ENCODE measurements around the gene AKAP9. TPM values are rescaled to one million over a fixed set of nuclear protein-coding genes. Genes with fewer than 3 reads are reported as not detected.

Gene AKAP9
- polyA plus RNA-seq, 1 experiment: 24.3 TPM

- no peak overlapping the region for H3K4me3 ChIP-seq (ENCODE audit: low read depth, low read length)
- ChIA-PET CTCF (interaction anchor here (0.5 kb wide), 1 partner anchor 13 kb away, joined by 6 read pairs; no protein-coding TSS in a partner anchor), POLR2A (interaction anchor here (0.6 kb wide), 1 partner anchor 19 kb away, joined by 3 read pairs; no protein-coding TSS in a partner anchor)
- H3K27me3 ChIP-seq (ENCODE audit: control insufficient read depth, insufficient read depth, low read length): no peaks in the 10 kb centered on the region
- no peaks in the 10 kb centered on the region for H3K9me3 ChIP-seq (ENCODE audit: control insufficient read depth, insufficient read depth, low read length)
- TF ChIP-seq, protein P1, sequence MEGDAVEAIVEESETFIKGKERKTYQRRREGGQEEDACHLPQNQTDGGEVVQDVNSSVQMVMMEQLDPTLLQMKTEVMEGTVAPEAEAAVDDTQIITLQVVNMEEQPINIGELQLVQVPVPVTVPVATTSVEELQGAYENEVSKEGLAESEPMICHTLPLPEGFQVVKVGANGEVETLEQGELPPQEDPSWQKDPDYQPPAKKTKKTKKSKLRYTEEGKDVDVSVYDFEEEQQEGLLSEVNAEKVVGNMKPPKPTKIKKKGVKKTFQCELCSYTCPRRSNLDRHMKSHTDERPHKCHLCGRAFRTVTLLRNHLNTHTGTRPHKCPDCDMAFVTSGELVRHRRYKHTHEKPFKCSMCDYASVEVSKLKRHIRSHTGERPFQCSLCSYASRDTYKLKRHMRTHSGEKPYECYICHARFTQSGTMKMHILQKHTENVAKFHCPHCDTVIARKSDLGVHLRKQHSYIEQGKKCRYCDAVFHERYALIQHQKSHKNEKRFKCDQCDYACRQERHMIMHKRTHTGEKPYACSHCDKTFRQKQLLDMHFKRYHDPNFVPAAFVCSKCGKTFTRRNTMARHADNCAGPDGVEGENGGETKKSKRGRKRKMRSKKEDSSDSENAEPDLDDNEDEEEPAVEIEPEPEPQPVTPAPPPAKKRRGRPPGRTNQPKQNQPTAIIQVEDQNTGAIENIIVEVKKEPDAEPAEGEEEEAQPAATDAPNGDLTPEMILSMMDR (IDR thresholded peaks at IDR 0.05; ENCODE audit: low read depth, low read length): no peak
- DNase-seq (ENCODE audit: low read depth, low spot score): no peak
- H3K27ac ChIP-seq (ENCODE audit: low read depth, low read length): no peak overlapping the region
Measured at GRCh38 chr7:91988213-91988612, 47.6 kb downstream of the AKAP9 start.

DNA sequence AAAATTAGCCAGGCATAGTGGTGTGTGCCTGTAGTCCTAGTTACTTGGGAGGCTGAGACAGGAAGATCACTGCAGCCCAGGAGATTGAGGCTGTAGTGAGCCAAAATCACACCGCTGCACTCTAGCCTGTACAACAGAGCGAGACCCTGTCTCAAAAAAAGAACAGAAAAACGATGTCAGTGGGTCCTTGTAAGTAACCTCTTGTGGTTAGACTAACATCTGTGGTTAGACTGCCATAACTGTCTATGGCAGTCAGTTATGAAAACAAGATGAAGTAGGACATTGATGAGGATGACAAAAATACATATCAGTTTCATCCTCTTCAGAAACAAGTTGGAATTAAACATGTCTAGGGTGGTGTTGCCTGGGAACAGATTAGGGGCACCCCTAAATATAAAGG, 53.3 kb downstream of the AKAP9 start:
- H3K27me3 ChIP-seq (ENCODE audit: control insufficient read depth, insufficient read depth, low read length): no peaks in the 10 kb centered on the region
- no peak overlapping the region for H3K27ac ChIP-seq (ENCODE audit: low read depth, low read length)
- no peaks in the 10 kb centered on the region for H3K9me3 ChIP-seq (ENCODE audit: control insufficient read depth, insufficient read depth, low read length)
- ChIA-PET POLR2A (no interaction called here), CTCF (no interaction called here)
- TF ChIP-seq, protein P1 (IDR thresholded peaks at IDR 0.05; ENCODE audit: low read depth, low read length): no peak
- DNase-seq (ENCODE audit: low read depth, low spot score): no peak
- H3K4me3 ChIP-seq (ENCODE audit: low read depth, low read length): no peak overlapping the region

- TF ChIP-seq, protein P1 (IDR thresholded peaks at IDR 0.05; ENCODE audit: low read depth, low read length): no peak
- Histone ChIP-seq H3K27ac (ENCODE audit: low read depth, low read length) (no peak overlapping the region), H3K9me3 (ENCODE audit: control insufficient read depth, insufficient read depth, low read length) (no peaks in the 10 kb centered on the region), H3K27me3 (ENCODE audit: control insufficient read depth, insufficient read depth, low read length) (no peaks in the 10 kb centered on the region), H3K4me3 (ENCODE audit: low read depth, low read length) (no peak overlapping the region)
- ChIA-PET POLR2A (interaction anchor here (1.0 kb wide), 1 partner anchor 232 kb away, joined by 3 read pairs; no protein-coding TSS in a partner anchor), CTCF (no interaction called here)
- DNase-seq (ENCODE audit: low read depth, low spot score): no peak
Measured at GRCh38 chr7:91995391-91996105, 54.9 kb downstream of the AKAP9 start.

- Histone ChIP-seq H3K9me3 (ENCODE audit: control insufficient read depth, insufficient read depth, low read length) (no peaks in the 10 kb centered on the region), H3K27ac (ENCODE audit: low read depth, low read length) (no peak overlapping the region), H3K27me3 (ENCODE audit: control insufficient read depth, insufficient read depth, low read length) (no peaks in the 10 kb centered on the region), H3K4me3 (ENCODE audit: low read depth, low read length) (no peak overlapping the region)
- POLR2A ChIA-PET: no interaction called here
- CTCF ChIA-PET: no interaction called here
- TF ChIP-seq, protein P1 (IDR thresholded peaks at IDR 0.05; ENCODE audit: low read depth, low read length): no peak
- DNase-seq (ENCODE audit: low read depth, low spot score): no peak
Measured at GRCh38 chr7:91999631-92000565, 59.2 kb downstream of the AKAP9 start.

DNA sequence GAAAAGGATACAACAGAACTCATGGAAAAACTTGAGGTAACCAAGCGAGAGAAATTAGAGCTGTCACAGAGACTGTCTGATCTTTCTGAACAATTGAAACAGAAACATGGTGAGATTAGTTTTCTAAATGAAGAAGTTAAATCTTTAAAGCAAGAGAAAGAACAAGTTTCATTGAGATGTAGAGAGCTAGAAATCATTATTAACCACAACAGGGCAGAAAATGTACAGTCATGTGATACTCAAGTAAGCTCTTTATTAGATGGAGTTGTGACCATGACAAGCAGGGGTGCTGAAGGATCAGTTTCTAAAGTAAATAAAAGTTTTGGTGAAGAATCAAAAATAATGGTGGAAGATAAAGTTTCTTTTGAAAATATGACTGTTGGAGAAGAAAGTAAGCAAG, 62.1 kb downstream of the AKAP9 start:
- CTCF ChIA-PET: no interaction called here
- no peaks in the 10 kb centered on the region for H3K27me3 ChIP-seq (ENCODE audit: control insufficient read depth, insufficient read depth, low read length)
- no peak overlapping the region for H3K27ac ChIP-seq (ENCODE audit: low read depth, low read length)
- no peak for DNase-seq (ENCODE audit: low read depth, low spot score)
- H3K4me3 ChIP-seq (ENCODE audit: low read depth, low read length): no peak overlapping the region
- no peaks in the 10 kb centered on the region for H3K9me3 ChIP-seq (ENCODE audit: control insufficient read depth, insufficient read depth, low read length)
- TF ChIP-seq, protein P1 (IDR thresholded peaks at IDR 0.05; ENCODE audit: low read depth, low read length): no peak
- POLR2A ChIA-PET: no interaction called here

Data from AG04450 (cell line).